Natural killer cell treated with Interleukin-12 subunit alpha and Interleukin-12 subunit beta and Interleukin-15 and Interleukin-18, amount 100 ng/mL, for 72 hours (primary cell): ENCODE results near the gene FBXL15. TPM values are rescaled to one million over a fixed set of nuclear protein-coding genes. Genes with fewer than 3 reads are reported as not detected.

Source experiments
- ATAC-seq, 2 donors: fragments of 150-1000 bp; cut with Tn5 transposase in 1 of 2; sonication (Bioruptor Pico), chemical (Tn5 transposase) in 1 of 2; 2 replicates each; pipeline ENCODE4 v1.10.0; 2021
- DNase-seq: peaks from one replicate; pipeline ENCODE4 v3.0.0; 2022; ENCODE audit warnings: low spot score
- H3K27ac Mint-ChIP-seq, 2 donors: 1 replicate in 1 of 2; 2 replicates in 1 of 2; pipeline ENCODE4 v1.8.0; 2022; ENCODE audit warnings: mixed read lengths in 2 of 2, mild to moderate bottlenecking in 1 of 2, moderate library complexity in 1 of 2
- H3K27me3 Mint-ChIP-seq, 2 donors: 1 replicate in 1 of 2; 2 replicates in 1 of 2; pipeline ENCODE4 v1.8.0; 2022; ENCODE audit warnings: mixed read lengths in 2 of 2
- H3K36me3 Mint-ChIP-seq: one replicate; pipeline ENCODE4 v1.8.0; 2022; ENCODE audit warnings: mixed read lengths
- H3K4me1 Mint-ChIP-seq, 2 donors: 1 replicate in 1 of 2; 2 replicates in 1 of 2; pipeline ENCODE4 v1.8.0; 2022; ENCODE audit warnings: low read depth in 2 of 2, mixed read lengths in 2 of 2, mild to moderate bottlenecking in 1 of 2
- H3K4me3 Mint-ChIP-seq: one replicate; pipeline ENCODE4 v1.8.0; 2022; ENCODE audit warnings: mixed read lengths
- H3K9me3 Mint-ChIP-seq: 2 replicates; pipeline ENCODE4 v1.8.0; 2022; ENCODE audit warnings: mixed read lengths
- total RNA-seq, 2 donors: library from RNA; stranded (reverse); gene quantifications; one replicate each; pipeline ENCODE4 v1.2.3, GENCODE V29; 2022

The FBXL15 gene
- 10 to 100 TPM; 22.0 to 23.7 TPM for total RNA-seq

GRCh38 chr10:102420714-102421506, at the start of gene FBXL15:
FBXL15 (plus strand) TSS chr10:102420836; CDS start chr10:102421130, 294 bp downstream.
- H3K4me3 Mint-ChIP-seq, result peak within 1 kb of the TSS; percentile 98
- H3K36me3 Mint-ChIP-seq, result no peaks in the 10 kb centered on the region
- no peaks in the 10 kb centered on the region for H3K9me3 Mint-ChIP-seq
- DNase-seq (peak; percentile 98), ATAC-seq (peak; percentile 91 to 92)
- H3K27ac Mint-ChIP-seq, result peak within 1 kb of the TSS; percentile 91 to 99
- H3K4me1 Mint-ChIP-seq, result peaks cover 15 to 26% of the 10 kb centered on the region in 2 donors
- H3K27me3 Mint-ChIP-seq, result peaks cover 12 to 20% of the 10 kb centered on the region in 2 donors

DNA sequence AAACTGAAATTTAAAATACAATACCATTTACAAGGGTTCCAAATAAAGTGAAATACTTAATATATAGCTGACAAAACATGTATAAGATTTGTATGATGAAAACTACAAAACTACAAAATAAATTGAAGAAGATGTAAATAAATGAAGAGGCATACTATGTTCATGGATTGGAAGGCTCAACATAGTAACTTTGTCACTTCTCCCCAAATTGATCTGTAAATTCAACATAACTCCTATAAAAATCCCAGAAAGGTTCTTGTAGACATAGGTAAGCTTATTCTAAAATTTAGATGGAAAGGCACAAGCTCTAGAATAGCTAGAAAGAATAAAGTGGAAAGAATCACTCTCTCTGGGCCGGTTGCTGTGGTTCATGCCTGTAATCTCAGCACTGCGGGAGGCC, 49.3 kb upstream of the FBXL15 start:
- no peaks in the 10 kb centered on the region for H3K27me3 Mint-ChIP-seq
- H3K4me1 Mint-ChIP-seq, result peaks cover 0 to 9% of the 10 kb centered on the region in 2 donors
- no peak for ATAC-seq
- H3K9me3 Mint-ChIP-seq, result no peaks in the 10 kb centered on the region
- no peak overlapping the region for H3K27ac Mint-ChIP-seq
- no peak for DNase-seq
- no peak overlapping the region for H3K4me3 Mint-ChIP-seq
- peaks cover 23% of the 10 kb centered on the region for H3K36me3 Mint-ChIP-seq

DNA sequence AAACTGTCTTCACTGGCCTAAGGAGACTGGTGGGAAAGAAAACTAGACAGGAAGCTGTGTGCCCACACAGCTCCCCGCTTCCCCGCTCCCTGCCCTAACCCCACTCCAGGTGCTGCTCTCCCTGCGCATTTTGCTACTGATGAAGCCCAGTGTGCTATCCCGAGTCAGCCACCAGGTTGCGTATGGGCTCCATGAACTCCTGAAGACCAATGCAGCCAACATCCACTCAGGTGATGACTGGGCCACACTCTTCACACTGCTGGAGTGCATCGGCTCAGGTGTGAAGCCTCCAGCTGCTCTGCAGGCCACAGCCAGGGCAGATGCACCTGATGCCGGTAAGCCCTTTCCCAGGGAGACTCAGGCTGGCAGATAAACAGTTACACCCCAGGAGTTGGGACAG, 45.4 kb upstream of the FBXL15 start:
- Mint-ChIP-seq H3K4me1 (peaks cover 0 to 6% of the 10 kb centered on the region in 2 donors), H3K4me3 (no peak overlapping the region), H3K9me3 (no peaks in the 10 kb centered on the region), H3K36me3 (peaks cover 3% of the 10 kb centered on the region), H3K27me3 (no peaks in the 10 kb centered on the region), H3K27ac (no peak overlapping the region)
- ATAC-seq, result peak in 1 of 2 donors; percentile 4
- no peak for DNase-seq

DNA sequence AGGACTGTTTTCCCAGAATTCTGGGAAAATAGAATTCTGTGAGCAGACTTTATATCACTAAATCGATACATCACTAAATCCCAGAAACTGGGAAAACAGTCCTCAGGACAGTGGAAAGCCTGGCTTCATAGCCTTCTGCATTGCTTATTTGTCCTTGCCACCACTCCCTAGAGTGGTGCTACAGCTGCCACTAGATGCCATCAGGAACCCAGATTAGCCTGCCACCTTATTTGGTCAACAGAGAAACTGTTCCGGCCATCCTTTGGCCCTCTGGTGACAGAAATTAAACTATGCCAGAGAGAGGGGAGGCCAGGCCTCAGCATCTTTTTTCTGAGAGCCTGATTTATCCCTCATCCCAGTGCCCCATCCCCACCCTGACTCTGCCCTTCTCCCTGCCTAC, 44.8 kb upstream of the FBXL15 start:
- no peak overlapping the region for H3K27ac Mint-ChIP-seq
- peaks cover 0 to 6% of the 10 kb centered on the region in 2 donors for H3K4me1 Mint-ChIP-seq
- no peak for DNase-seq
- no peak for ATAC-seq
- H3K27me3 Mint-ChIP-seq, result no peaks in the 10 kb centered on the region
- H3K4me3 Mint-ChIP-seq, result no peak overlapping the region
- H3K36me3 Mint-ChIP-seq, result no peaks in the 10 kb centered on the region
- H3K9me3 Mint-ChIP-seq, result no peaks in the 10 kb centered on the region

- no peak for DNase-seq
- Mint-ChIP-seq H3K36me3 (no peaks in the 10 kb centered on the region), H3K27ac (peak overlapping the region in 1 of 2 donors; percentile 67), H3K4me1 (peaks cover 0 to 6% of the 10 kb centered on the region in 2 donors), H3K27me3 (no peaks in the 10 kb centered on the region), H3K9me3 (no peaks in the 10 kb centered on the region), H3K4me3 (no peak overlapping the region)
- no peak for ATAC-seq
These were observed 43.7 kb upstream of the FBXL15 start for GRCh38 chr10:102376901-102377300.

- Mint-ChIP-seq H3K4me1 (peaks cover 5 to 13% of the 10 kb centered on the region in 2 donors), H3K36me3 (no peaks in the 10 kb centered on the region), H3K9me3 (no peaks in the 10 kb centered on the region), H3K27me3 (no peaks in the 10 kb centered on the region), H3K4me3 (no peak overlapping the region), H3K27ac (peak overlapping the region in 1 of 2 donors; percentile 74)
- no peak for ATAC-seq
- no peak for DNase-seq
These were observed 41.3 kb upstream of the FBXL15 start for GRCh38 chr10:102379383-102379782.

DNA sequence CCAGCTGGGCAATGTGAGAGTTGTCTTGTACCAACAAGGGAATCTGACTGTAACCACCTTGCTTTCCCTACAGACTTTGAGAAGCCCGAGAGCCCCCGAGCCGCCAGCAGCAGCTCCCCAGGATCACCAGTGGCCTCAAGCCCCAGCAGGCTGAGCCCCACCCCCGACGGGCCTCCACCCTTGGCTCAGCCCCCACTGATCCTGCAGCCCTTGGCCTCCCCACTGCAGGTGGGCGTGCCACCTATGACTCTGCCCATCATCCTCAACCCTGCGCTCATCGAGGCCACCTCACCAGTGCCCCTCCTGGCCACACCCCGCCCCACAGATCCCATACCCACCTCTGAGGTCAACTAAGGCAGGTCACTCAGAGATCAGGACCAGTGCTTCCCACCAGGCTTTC, 38.7 kb upstream of the FBXL15 start:
- Mint-ChIP-seq H3K27ac (no peak overlapping the region), H3K4me1 (peaks cover 5 to 20% of the 10 kb centered on the region in 2 donors), H3K27me3 (no peaks in the 10 kb centered on the region), H3K9me3 (no peaks in the 10 kb centered on the region), H3K4me3 (no peak overlapping the region), H3K36me3 (no peaks in the 10 kb centered on the region)
- no peak for ATAC-seq
- no peak for DNase-seq

DNA sequence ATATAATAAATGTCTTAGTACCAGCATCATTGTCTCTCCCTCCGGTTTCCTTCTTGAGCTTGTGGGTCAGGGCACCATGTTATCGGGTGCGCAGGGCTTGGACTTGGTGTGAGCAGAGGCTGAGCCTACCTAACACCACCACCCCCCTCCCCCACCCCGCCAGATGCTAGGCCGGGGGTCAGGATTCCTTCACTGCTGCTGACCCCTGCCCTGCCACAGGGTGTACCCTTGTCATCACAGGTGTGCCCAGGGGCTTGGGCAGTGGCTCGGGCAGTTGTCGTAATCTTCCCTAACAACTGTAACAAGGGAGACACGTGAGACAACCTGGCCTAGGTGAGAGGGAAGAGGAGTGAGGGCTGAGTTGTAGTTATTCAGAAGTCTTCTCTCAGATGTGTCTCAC, 37.8 kb upstream of the FBXL15 start:
- H3K27me3 Mint-ChIP-seq, result no peaks in the 10 kb centered on the region
- no peak for DNase-seq
- no peak overlapping the region for H3K27ac Mint-ChIP-seq
- ATAC-seq, result no peak
- peaks cover 5 to 20% of the 10 kb centered on the region in 2 donors for H3K4me1 Mint-ChIP-seq
- no peaks in the 10 kb centered on the region for H3K9me3 Mint-ChIP-seq
- H3K36me3 Mint-ChIP-seq, result no peaks in the 10 kb centered on the region
- H3K4me3 Mint-ChIP-seq, result no peak overlapping the region

DNA sequence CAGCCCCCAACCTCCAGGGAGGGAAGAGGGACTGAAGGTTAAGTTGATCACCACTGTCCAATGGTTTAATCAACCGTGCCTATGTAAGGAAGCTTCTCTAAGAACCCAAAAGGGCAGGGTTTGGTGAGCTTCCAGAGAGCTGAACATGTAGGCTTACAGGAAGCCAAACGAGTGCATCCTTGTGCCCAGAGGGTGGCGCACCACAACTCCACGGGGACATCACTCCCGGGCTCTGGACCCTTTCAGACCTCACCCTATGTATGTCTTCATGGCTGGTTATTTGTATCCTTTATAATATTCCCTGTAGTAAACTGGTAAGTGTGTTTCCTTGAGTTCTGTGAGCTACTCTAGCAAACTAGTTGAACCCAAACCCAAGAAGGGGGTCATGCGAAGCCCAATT, 36.6 kb upstream of the FBXL15 start:
- ATAC-seq (no peak), DNase-seq (no peak)
- H3K4me1 Mint-ChIP-seq, result peaks cover 5 to 15% of the 10 kb centered on the region in 2 donors
- no peaks in the 10 kb centered on the region for H3K27me3 Mint-ChIP-seq
- no peaks in the 10 kb centered on the region for H3K9me3 Mint-ChIP-seq
- no peaks in the 10 kb centered on the region for H3K36me3 Mint-ChIP-seq
- H3K4me3 Mint-ChIP-seq, result no peak overlapping the region
- H3K27ac Mint-ChIP-seq, result peak overlapping the region in 1 of 2 donors; percentile 60

DNA sequence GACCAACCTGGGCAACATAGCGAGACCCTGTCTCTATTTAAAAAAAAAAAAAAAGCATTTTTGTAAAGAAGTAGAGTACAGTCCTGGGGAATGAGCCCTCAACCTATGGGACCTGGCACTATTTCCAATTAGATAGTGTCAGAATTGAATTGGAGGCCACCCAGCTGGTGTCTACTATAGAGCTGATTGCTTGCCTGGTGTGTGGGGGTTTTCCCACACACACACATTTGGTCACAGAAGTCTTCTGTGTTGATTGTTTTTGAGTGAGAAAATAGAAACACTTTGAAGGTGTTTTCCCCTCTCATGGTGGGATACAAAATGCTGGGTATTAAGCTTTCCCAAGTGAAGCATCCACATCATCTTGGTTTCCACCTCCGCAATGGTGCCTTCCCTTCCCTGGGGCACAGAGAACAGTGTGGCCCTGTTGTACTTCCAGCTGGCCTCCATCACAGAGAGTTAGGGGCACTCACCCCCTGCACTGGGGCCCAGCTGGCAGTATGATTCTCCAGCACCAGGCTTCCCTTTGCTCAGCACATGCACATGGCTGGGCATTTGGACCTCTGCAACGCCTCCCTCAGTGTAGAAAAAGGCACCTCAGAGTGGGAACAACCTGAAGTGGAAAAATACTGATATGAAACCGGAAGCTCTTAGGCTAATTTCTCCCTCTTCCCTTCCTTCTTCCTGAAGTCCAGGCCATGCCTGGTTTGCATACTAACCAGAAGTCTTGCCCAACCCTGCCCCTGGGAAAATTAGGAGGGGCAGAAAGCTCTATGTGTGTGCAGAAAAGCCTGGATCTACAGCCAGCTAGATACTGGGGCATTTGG, 35.8 kb upstream of the FBXL15 start:
- H3K4me1 Mint-ChIP-seq, result peaks cover 5 to 14% of the 10 kb centered on the region in 2 donors
- peak overlapping the region; percentile 31 to 74 for H3K27ac Mint-ChIP-seq
- no peak overlapping the region for H3K4me3 Mint-ChIP-seq
- H3K9me3 Mint-ChIP-seq, result no peaks in the 10 kb centered on the region
- H3K36me3 Mint-ChIP-seq, result no peaks in the 10 kb centered on the region
- ATAC-seq, result peak in 1 of 2 donors; percentile 30
- H3K27me3 Mint-ChIP-seq, result no peaks in the 10 kb centered on the region
- no peak for DNase-seq

DNA sequence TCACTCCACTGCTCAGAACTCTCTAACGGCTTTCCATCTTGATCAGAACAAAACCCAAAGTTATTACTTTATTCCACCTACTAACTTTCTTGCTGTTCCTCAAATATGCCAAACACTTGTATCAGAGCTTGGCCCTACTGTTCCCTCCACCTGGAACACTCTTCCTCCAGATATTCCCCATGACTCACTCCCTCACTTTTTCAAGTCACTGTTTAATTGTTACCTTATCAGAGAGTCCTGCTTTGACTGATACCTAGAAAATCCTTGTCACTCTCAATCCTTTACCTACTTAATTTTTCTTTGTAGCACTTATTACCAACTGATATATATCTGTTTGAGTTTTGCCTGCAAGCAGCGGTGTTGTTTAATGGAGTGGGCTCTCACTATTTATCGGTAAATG, 30.7 kb upstream of the FBXL15 start:
- no peak overlapping the region for H3K4me3 Mint-ChIP-seq
- no peak overlapping the region for H3K27ac Mint-ChIP-seq
- H3K36me3 Mint-ChIP-seq, result no peaks in the 10 kb centered on the region
- H3K4me1 Mint-ChIP-seq, result peaks cover 22 to 28% of the 10 kb centered on the region in 2 donors
- H3K27me3 Mint-ChIP-seq, result no peaks in the 10 kb centered on the region
- ATAC-seq (no peak), DNase-seq (peak; percentile 0)
- no peaks in the 10 kb centered on the region for H3K9me3 Mint-ChIP-seq

DNA sequence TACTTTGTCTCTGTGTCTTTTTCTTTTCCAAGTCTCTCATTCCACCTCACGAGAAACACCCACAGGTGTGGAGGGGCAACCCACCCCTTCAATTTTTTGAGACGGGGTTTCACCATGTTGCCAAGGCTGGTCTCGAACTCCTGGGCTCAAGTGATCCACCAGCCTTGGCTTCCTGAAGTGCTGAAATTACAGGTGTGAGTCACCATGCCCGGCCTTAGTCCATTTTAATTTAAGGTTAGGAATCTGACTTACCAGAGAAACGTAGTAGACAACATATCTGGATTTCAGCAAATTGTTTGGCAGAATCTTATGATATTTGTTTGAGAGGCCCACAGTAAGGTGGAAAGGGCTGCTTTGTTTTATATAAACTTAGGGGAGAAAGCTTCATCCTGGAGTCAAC, 28.3 kb upstream of the FBXL15 start:
- no peaks in the 10 kb centered on the region for H3K27me3 Mint-ChIP-seq
- peak overlapping the region; percentile 95 to 99 for H3K27ac Mint-ChIP-seq
- DNase-seq (peak; percentile 38), ATAC-seq (no peak)
- no peaks in the 10 kb centered on the region for H3K9me3 Mint-ChIP-seq
- H3K4me3 Mint-ChIP-seq, result peak overlapping the region; percentile 95
- H3K36me3 Mint-ChIP-seq, result no peaks in the 10 kb centered on the region
- H3K4me1 Mint-ChIP-seq, result peaks cover 28 to 33% of the 10 kb centered on the region in 2 donors

- peaks cover 40 to 44% of the 10 kb centered on the region in 2 donors for H3K4me1 Mint-ChIP-seq
- peak overlapping the region; percentile 95 to 99 for H3K27ac Mint-ChIP-seq
- peak; percentile 25 for DNase-seq
- no peak for ATAC-seq
- peak overlapping the region; percentile 95 for H3K4me3 Mint-ChIP-seq
- H3K9me3 Mint-ChIP-seq, result no peaks in the 10 kb centered on the region
- H3K36me3 Mint-ChIP-seq, result peaks cover 7% of the 10 kb centered on the region
- H3K27me3 Mint-ChIP-seq, result no peaks in the 10 kb centered on the region
These were observed 27.1 kb upstream of the FBXL15 start for GRCh38 chr10:102393411-102394078.
